ENCODE results near the gene RAD51C. TPM values are rescaled to one million over a fixed set of nuclear protein-coding genes. Genes with fewer than 3 reads are reported as not detected.

Gene RAD51C
- 10 to 100 TPM; 10.6 to 19.6 (median 17.2) TPM for total RNA-seq

- no peak for TF ChIP-seq CTCF (IDR thresholded peaks at IDR 0.05; ENCODE audit: low read depth)
These were observed at the start of gene RAD51C for GRCh38 chr17:58692239-58693055. Gene RAD51C (plus strand): TSS chr17:58692602. CDS start chr17:58692644, 42 bp downstream.

DNA sequence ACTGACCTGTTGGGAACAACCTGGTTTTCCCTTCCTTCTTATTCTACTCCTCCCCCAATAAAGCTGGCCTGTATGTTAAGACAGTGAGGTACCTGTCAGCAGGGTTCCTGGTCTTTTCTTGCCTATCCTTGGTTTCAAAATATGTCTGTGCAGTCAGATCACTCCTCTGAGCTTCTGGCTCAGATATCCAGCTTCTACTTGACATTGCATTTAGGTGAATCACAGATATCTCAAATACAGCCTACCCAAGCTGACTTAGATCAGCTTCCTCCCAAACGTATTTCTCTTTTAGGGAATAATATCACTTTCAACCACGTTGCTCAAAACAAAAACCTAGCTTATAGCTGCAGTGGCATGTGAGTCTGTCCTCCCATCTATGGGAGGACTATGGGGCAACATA is 49.3 kb upstream of the RAD51C start:
- TF ChIP-seq CTCF (IDR thresholded peaks at IDR 0.05; ENCODE audit: low read depth): no peak

- no peak for TF ChIP-seq CTCF (IDR thresholded peaks at IDR 0.05; ENCODE audit: low read depth)
These were observed 44.2 kb upstream of the RAD51C start for GRCh38 chr17:58648236-58648635.

- no peak for TF ChIP-seq CTCF (IDR thresholded peaks at IDR 0.05; ENCODE audit: low read depth)
These were observed 33.3 kb upstream of the RAD51C start for GRCh38 chr17:58658804-58659713.

- no peak for TF ChIP-seq CTCF (IDR thresholded peaks at IDR 0.05; ENCODE audit: low read depth)
These were observed 31.8 kb upstream of the RAD51C start for GRCh38 chr17:58660621-58661020.

DNA sequence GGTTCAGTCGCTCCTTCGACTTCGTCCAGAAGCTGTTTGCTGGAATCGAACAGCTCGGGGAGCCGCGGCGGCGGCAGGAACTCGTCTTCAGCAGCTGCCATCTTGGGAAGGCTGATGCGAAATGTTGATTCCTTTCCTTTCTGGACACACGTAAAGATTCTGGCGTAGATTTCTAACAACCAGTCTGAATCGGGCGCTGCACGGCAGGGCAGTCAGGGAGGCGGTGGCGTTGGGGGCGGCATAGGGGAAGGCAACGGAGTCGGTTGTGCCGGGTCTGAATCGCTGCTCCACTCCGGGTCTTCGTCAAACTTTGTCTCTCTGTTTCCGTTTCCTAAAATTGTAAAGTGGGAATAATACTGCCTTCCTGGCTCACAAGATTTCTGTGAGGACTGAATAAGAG is 30.9 kb upstream of the RAD51C start:
- TF ChIP-seq CTCF (IDR thresholded peaks at IDR 0.05; ENCODE audit: low read depth): no peak

- no peak for TF ChIP-seq CTCF (IDR thresholded peaks at IDR 0.05; ENCODE audit: low read depth)
These were observed 28.1 kb upstream of the RAD51C start for GRCh38 chr17:58664302-58664701.
